ENCODE measurements around the gene C11orf97. TPM values are rescaled to one million over a fixed set of nuclear protein-coding genes. Genes with fewer than 3 reads are reported as not detected.
A peak's percentile ranks its signal among the peaks of the same experiment; 100 is the strongest.
"Not testable (repeated sequence)": the region's sequence is repeated elsewhere in the genome, so short reads cannot be mapped to it uniquely, and the experiment has no call there.

The C11orf97 gene
- total and polyA plus RNA-seq, 3 experiments from 2014 or later = not detected

DNA sequence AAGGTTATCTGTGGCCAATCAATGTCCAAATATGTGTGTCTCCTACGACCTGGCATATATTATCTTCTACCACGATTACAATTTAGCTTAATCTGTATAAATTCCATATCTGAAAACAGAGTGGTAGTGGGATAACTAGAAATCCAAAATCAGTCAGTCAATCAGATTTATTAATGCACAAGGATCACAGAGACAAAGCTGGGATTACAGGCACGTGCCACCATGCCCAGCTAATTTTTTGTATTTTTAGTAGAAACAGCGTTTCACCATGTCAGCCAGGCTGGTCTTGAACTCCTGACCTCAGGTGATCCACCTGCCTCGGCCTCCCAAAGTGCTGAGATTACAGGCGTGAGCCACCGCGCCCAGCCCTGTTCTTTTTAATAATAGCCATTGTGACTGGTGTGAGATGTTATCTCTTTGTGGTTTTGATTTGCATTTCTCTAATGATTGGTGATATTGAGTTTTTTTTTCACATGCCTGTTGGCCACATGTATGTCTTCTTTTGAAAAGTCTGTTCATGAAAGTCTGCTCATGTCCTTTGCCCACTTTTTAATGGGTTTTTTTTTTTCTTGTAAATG, 43.6 kb downstream of the C11orf97 start:
- H3K27ac ChIP-seq (ENCODE audit: low read depth, low read length); H3K27me3 ChIP-seq (ENCODE audit: insufficient read depth, low read length, poor library complexity, severe bottlenecking); H3K9me3 ChIP-seq (ENCODE audit: low read length); H3K27me3 Mint-ChIP-seq; POLR2A ChIA-PET; H3K4me1 Mint-ChIP-seq; H3K4me3 ChIP-seq (ENCODE audit: low read length); H3K36me3 ChIP-seq (ENCODE audit: insufficient read depth, low read length); H3K4me1 ChIP-seq (ENCODE audit: insufficient read depth, low read length); H3K27ac Mint-ChIP-seq; H3K9me3 Mint-ChIP-seq; H3K36me3 Mint-ChIP-seq; H3K4me3 Mint-ChIP-seq; DNase-seq: not testable (repeated sequence)
- CTCF ChIA-PET = interaction anchor here (1.6 kb wide), 1 partner anchor 26 kb away, joined by 4 read pairs; no protein-coding TSS in a partner anchor

DNA sequence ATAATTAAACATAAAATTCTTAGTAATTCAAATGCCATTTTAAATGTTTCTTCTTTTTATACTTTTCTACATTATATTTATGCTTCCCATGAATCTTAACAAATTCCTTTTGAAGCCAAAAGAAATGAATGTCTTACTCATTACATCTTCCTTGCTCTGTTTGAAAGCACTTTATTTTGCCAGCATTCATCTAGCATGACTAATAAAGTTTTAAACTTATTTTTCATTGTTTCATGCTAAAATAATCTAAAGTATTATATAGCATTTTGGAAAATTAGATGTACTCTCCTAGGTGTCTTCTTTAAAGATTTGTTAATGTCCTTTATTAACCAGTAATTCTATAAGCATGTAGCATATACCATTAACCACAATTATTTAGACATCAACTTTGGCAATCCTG, 45.2 kb downstream of the C11orf97 start:
- H3K27me3 ChIP-seq (ENCODE audit: insufficient read depth, low read length, poor library complexity, severe bottlenecking) = no peaks in the 10 kb centered on the region
- H3K9me3 ChIP-seq (ENCODE audit: low read length) = no peaks in the 10 kb centered on the region
- no peaks in the 10 kb centered on the region for H3K36me3 ChIP-seq (ENCODE audit: insufficient read depth, low read length)
- H3K4me3 Mint-ChIP-seq = no peak overlapping the region
- H3K4me1 Mint-ChIP-seq = no peaks in the 10 kb centered on the region
- DNase-seq = no peak
- H3K36me3 Mint-ChIP-seq = no peaks in the 10 kb centered on the region
- CTCF ChIA-PET = no interaction called here
- no peaks in the 10 kb centered on the region for H3K27me3 Mint-ChIP-seq
- H3K27ac Mint-ChIP-seq = no peak overlapping the region
- H3K9me3 Mint-ChIP-seq = no peaks in the 10 kb centered on the region
- POLR2A ChIA-PET = no interaction called here
- no peak overlapping the region for H3K27ac ChIP-seq (ENCODE audit: low read depth, low read length)
- H3K4me1 ChIP-seq (ENCODE audit: insufficient read depth, low read length) = no peaks in the 10 kb centered on the region
- H3K4me3 ChIP-seq (ENCODE audit: low read length) = no peak overlapping the region

DNA sequence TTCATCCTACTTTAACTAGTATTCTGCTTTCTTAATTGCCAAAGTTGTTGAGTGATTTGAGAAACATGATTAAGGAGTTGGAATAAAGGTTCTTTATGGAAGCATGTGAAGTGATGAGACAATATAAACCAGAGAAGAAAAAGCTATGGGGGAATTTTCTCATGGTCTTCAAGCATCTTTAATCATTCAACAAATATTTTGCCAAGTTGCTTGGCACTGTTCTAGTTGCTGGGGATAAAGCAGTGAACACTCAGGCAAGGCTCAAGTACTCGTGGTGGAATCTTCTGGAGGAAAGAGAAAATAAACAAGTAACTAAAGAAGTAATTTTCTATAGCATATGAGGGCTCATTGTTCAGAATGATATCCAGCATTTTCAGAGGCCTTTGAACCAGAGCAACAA, 45.7 kb downstream of the C11orf97 start:
- no peak overlapping the region for H3K4me3 Mint-ChIP-seq
- H3K9me3 Mint-ChIP-seq = no peaks in the 10 kb centered on the region
- no peaks in the 10 kb centered on the region for H3K9me3 ChIP-seq (ENCODE audit: low read length)
- no peaks in the 10 kb centered on the region for H3K4me1 Mint-ChIP-seq
- H3K27ac Mint-ChIP-seq = no peak overlapping the region
- no peak overlapping the region for H3K4me3 ChIP-seq (ENCODE audit: low read length)
- no peak for DNase-seq
- H3K27me3 ChIP-seq (ENCODE audit: insufficient read depth, low read length, poor library complexity, severe bottlenecking) = no peaks in the 10 kb centered on the region
- H3K27ac ChIP-seq (ENCODE audit: low read depth, low read length) = no peak overlapping the region
- H3K36me3 ChIP-seq (ENCODE audit: insufficient read depth, low read length) = no peaks in the 10 kb centered on the region
- no peaks in the 10 kb centered on the region for H3K36me3 Mint-ChIP-seq
- no peaks in the 10 kb centered on the region for H3K27me3 Mint-ChIP-seq
- no peaks in the 10 kb centered on the region for H3K4me1 ChIP-seq (ENCODE audit: insufficient read depth, low read length)
- ChIA-PET POLR2A (no interaction called here), CTCF (no interaction called here)

DNA sequence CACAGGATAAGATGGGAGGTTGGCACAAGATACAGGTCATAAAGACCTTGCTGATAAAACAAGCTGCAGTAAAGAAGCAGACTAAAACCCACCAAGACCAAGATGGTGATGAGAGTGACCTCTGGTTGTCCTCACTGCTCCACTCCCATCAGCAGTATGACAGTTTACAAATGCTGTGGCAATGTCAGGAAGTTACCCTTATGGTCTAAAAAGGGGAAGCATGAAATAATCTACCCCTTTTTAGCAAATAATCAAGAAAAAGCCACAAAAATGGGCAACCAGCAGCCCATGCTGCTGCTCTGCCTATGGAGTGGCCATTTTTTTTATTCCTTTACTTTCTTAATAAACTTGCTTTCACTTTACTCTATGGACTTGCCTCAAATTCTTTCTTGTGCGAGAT, 46.2 kb downstream of the C11orf97 start:
- CTCF ChIA-PET = interaction anchor here (1.4 kb wide), 1 partner anchor 11 kb away, joined by 5 read pairs; no protein-coding TSS in a partner anchor
- H3K4me3 Mint-ChIP-seq = no peak overlapping the region
- POLR2A ChIA-PET = no interaction called here

DNA sequence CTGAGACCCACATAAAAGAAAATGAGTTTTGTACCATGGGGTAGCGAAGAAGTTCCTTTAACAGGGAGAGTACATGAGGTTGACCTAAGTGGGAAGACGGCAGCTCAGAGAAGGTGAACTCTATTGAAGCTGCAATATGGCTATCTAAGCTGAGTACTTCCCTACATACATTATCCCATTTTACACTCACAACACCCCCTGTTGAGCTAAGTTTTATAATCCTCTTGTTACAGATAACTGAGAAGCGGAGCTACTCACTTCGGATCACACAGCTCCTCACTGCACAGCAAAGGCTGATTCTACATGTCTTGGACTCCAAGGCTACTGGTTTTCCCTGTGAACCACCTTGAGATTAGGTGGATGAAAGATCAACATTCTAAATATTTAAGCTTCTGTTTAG, 46.7 kb downstream of the C11orf97 start:
- DNase-seq = no peak
- no peaks in the 10 kb centered on the region for H3K36me3 Mint-ChIP-seq
- H3K9me3 Mint-ChIP-seq = no peaks in the 10 kb centered on the region
- ChIA-PET CTCF (interaction anchor here (1.4 kb wide), 1 partner anchor 11 kb away, joined by 5 read pairs; no protein-coding TSS in a partner anchor), POLR2A (no interaction called here)
- H3K4me1 Mint-ChIP-seq = no peaks in the 10 kb centered on the region
- no peak overlapping the region for H3K4me3 Mint-ChIP-seq
- Histone ChIP-seq H3K4me3 (ENCODE audit: low read length) (no peak overlapping the region), H3K9me3 (ENCODE audit: low read length) (no peaks in the 10 kb centered on the region), H3K27me3 (ENCODE audit: insufficient read depth, low read length, poor library complexity, severe bottlenecking) (no peaks in the 10 kb centered on the region), H3K4me1 (ENCODE audit: insufficient read depth, low read length) (no peaks in the 10 kb centered on the region), H3K36me3 (ENCODE audit: insufficient read depth, low read length) (no peaks in the 10 kb centered on the region), H3K27ac (ENCODE audit: low read depth, low read length) (no peak overlapping the region)
- H3K27ac Mint-ChIP-seq = no peak overlapping the region
- no peaks in the 10 kb centered on the region for H3K27me3 Mint-ChIP-seq

More for the DNA sequence above, 46.2 kb downstream of the C11orf97 start:
- Histone ChIP-seq H3K4me1 (ENCODE audit: insufficient read depth, low read length) (no peaks in the 10 kb centered on the region), H3K27ac (ENCODE audit: low read depth, low read length) (no peak overlapping the region), H3K27me3 (ENCODE audit: insufficient read depth, low read length, poor library complexity, severe bottlenecking) (no peaks in the 10 kb centered on the region), H3K36me3 (ENCODE audit: insufficient read depth, low read length) (no peaks in the 10 kb centered on the region), H3K4me3 (ENCODE audit: low read length) (no peak overlapping the region), H3K9me3 (ENCODE audit: low read length) (no peaks in the 10 kb centered on the region)
- Mint-ChIP-seq H3K27me3 (no peaks in the 10 kb centered on the region), H3K9me3 (no peaks in the 10 kb centered on the region), H3K36me3 (no peaks in the 10 kb centered on the region), H3K27ac (peak overlapping the region in 1 of 8 donors; percentile 11), H3K4me1 (no peaks in the 10 kb centered on the region)
- DNase-seq = no peak

DNA sequence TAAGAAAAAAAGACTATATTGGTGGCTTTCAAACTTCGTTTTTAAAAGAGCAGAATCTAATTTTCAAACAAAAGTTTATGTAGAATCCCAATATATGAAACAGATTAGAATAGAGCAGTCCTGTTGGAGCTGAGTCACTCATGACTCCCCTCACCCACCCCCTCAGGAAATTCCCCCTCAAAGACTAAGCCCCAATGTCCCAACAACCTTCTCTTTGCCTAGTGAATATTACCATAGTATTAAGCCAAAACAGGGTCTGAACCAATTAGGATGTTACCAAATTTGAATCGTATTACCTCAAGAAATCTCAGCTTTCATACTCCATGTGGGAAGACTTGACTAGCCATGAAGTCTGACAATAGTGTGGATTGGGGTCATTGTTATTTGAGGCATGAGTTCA, 47.1 kb downstream of the C11orf97 start:
- Histone ChIP-seq H3K36me3 (ENCODE audit: insufficient read depth, low read length) (no peaks in the 10 kb centered on the region), H3K27ac (ENCODE audit: low read depth, low read length) (no peak overlapping the region), H3K9me3 (ENCODE audit: low read length) (no peaks in the 10 kb centered on the region), H3K27me3 (ENCODE audit: insufficient read depth, low read length, poor library complexity, severe bottlenecking) (no peaks in the 10 kb centered on the region), H3K4me3 (ENCODE audit: low read length) (no peak overlapping the region), H3K4me1 (ENCODE audit: insufficient read depth, low read length) (no peaks in the 10 kb centered on the region)
- no peaks in the 10 kb centered on the region for H3K27me3 Mint-ChIP-seq
- ChIA-PET POLR2A (no interaction called here), CTCF (interaction anchor here (1.4 kb wide), 1 partner anchor 12 kb away, joined by 5 read pairs; no protein-coding TSS in a partner anchor)
- H3K36me3 Mint-ChIP-seq = no peaks in the 10 kb centered on the region
- DNase-seq = no peak
- no peaks in the 10 kb centered on the region for H3K4me1 Mint-ChIP-seq
- no peaks in the 10 kb centered on the region for H3K9me3 Mint-ChIP-seq
- H3K27ac Mint-ChIP-seq = no peak overlapping the region
- no peak overlapping the region for H3K4me3 Mint-ChIP-seq

DNA sequence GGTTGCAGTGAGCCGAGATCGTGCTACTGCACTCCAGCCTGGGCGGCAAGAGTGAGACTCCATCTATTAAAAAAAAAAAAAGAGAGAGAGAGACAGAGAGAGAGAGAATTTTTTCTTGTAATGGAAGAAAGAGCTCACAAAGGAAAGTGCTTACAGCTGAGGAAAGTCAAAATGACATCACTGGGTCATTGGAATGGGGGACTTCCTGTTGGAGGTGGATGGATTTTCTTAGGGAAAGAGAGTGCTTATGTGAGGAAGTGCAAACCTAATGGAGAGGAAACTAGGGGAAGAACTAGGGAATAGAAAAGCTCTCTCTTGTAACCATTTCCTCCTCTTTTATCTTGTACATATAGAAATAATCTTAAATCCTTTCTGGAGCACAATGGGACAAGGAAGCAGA, 48.6 kb downstream of the C11orf97 start:
- H3K36me3 Mint-ChIP-seq = no peaks in the 10 kb centered on the region
- no peaks in the 10 kb centered on the region for H3K4me1 ChIP-seq (ENCODE audit: insufficient read depth, low read length)
- ChIA-PET CTCF (no interaction called here), POLR2A (no interaction called here)
- H3K27ac Mint-ChIP-seq = no peak overlapping the region
- H3K27ac ChIP-seq (ENCODE audit: low read depth, low read length) = no peak overlapping the region
- no peak for DNase-seq
- H3K9me3 Mint-ChIP-seq = no peaks in the 10 kb centered on the region
- no peaks in the 10 kb centered on the region for H3K27me3 Mint-ChIP-seq
- H3K36me3 ChIP-seq (ENCODE audit: insufficient read depth, low read length) = no peaks in the 10 kb centered on the region
- no peak overlapping the region for H3K4me3 ChIP-seq (ENCODE audit: low read length)
- H3K4me1 Mint-ChIP-seq = no peaks in the 10 kb centered on the region
- no peaks in the 10 kb centered on the region for H3K27me3 ChIP-seq (ENCODE audit: insufficient read depth, low read length, poor library complexity, severe bottlenecking)
- no peaks in the 10 kb centered on the region for H3K9me3 ChIP-seq (ENCODE audit: low read length)
- no peak overlapping the region for H3K4me3 Mint-ChIP-seq

DNA sequence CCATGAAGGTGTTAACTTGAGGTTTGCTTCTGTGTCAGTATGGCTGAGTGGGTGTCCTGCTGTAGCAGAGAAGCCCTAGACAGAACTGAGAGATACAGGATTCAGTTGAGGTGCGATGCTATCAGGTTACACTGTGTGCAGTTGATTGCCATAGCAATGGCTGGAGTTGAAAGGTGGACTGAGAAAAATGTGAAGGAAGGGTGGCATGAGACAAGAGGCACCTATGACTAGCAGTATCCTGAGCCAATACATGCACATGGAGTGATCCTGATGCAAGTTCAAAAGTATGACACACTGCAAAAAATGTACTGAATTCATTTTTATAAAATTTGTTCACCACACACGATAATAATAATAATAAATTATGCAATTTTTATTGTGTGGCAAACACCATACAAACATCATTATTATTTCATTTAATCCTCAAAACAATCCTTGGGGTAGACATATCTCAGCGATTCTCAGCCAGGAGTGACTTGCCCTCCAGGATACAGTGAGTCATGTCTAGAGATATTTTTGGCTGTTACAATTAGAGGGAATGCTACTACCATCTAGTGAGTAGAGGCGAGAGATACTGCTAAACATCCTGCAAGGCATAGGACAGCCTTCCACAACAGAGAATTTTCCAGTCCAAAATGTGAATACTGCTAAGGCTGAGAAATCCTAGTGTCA, 51.1 kb downstream of the C11orf97 start:
- ChIA-PET POLR2A (no interaction called here), CTCF (no interaction called here)
- Histone ChIP-seq H3K36me3 (ENCODE audit: insufficient read depth, low read length) (no peaks in the 10 kb centered on the region), H3K4me3 (ENCODE audit: low read length) (no peak overlapping the region), H3K9me3 (ENCODE audit: low read length) (no peaks in the 10 kb centered on the region), H3K4me1 (ENCODE audit: insufficient read depth, low read length) (no peaks in the 10 kb centered on the region), H3K27ac (ENCODE audit: low read depth, low read length) (no peak overlapping the region), H3K27me3 (ENCODE audit: insufficient read depth, low read length, poor library complexity, severe bottlenecking) (no peaks in the 10 kb centered on the region)
- Mint-ChIP-seq H3K27me3 (peaks cover 0 to 2% of the 10 kb centered on the region in 2 donors), H3K36me3 (no peaks in the 10 kb centered on the region), H3K27ac (no peak overlapping the region), H3K4me3 (no peak overlapping the region), H3K9me3 (no peaks in the 10 kb centered on the region), H3K4me1 (no peaks in the 10 kb centered on the region)
- no peak for DNase-seq

Data from CD8-positive, alpha-beta memory T cell (primary cell).